ENCODE data around the gene VDAC1. TPM values are rescaled to one million over a fixed set of nuclear protein-coding genes. Genes with fewer than 3 reads are reported as not detected.

The VDAC1 gene
- total RNA-seq, 1 experiment from 2014 or later, result 395 TPM

DNA sequence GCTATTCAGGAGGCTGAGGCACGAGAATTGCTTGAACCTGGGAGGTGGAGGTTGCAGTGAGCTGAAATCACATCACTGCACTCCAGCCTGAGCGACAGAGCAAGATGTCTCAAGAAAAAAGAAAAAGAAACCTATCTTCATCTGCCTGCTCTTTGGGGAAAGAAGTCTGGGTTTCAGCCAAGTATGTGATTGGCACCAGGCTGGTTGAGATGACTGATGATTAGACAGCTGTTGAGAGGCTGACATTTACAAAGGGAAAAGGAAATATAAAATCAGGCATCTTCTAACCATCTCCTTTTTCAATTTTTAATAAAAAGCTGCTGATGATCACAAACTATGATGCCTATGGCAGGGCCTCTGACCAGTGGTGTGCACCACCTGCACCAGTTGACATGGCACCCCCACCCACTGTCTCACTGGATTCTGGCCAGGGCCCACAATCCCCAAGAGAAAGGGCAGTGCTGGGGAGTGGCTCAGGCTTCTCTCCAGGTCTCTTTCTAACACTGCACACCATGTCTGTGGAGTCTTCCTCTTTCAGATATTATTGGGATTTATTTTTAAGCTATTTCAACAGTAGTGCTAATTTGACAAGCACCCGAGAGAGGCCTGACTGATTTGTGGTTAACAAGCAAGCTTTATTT, 19.1 kb downstream of the VDAC1 start:
- POLR2A ChIA-PET, result interaction anchor here (1.6 kb wide), 1 partner anchor 10 kb away, joined by 4 read pairs; no protein-coding TSS in a partner anchor
- no peaks in the 10 kb centered on the region for H3K9me3 ChIP-seq (ENCODE audit: control insufficient read depth, insufficient read depth, low read depth, low read length)
- H3K27me3 ChIP-seq (ENCODE audit: control insufficient read depth, insufficient read depth, low read length), result no peaks in the 10 kb centered on the region
- H3K4me3 ChIP-seq (ENCODE audit: low read depth in 2 of 2, low read length in 2 of 2), result no peak overlapping the region
- TSS peak; percentile 36 for BruUV-seq (replicated peaks)
- DNase-seq (ENCODE audit: low read depth, low spot score) (no peak), ATAC-seq (no peak)
- CTCF ChIA-PET, result no interaction called here
- peaks cover 23% of the 10 kb centered on the region for H3K36me3 ChIP-seq (ENCODE audit: control insufficient read depth, insufficient read depth, low read length)
- TF ChIP-seq SIN3A (IDR thresholded peaks at IDR 0.05; ENCODE audit: borderline replicate concordance, insufficient read depth, low read depth, low read length) (no peak), CTCF (IDR thresholded peaks at IDR 0.05) (no peak), TCF7L2 (IDR thresholded peaks at IDR 0.05; ENCODE audit: low read depth, low read length) (no peak), REST (IDR thresholded peaks at IDR 0.05; ENCODE audit: insufficient read depth in 1 of 2, low read depth in 2 of 2, low read length in 1 of 2) (no peak), POLR2AphosphoS5 (IDR thresholded peaks at IDR 0.05; ENCODE audit: low read depth, low read length) (no peak)
- in situ Hi-C loops (cut with HindIII; ENCODE audit: low pct_unique_long_range_greater_than_20kb, low sequenced_read_pairs) (no loop called here), intact Hi-C loops (cut with micrococcal nuclease; ENCODE audit: unreplicated experiment) (no loop called here)
- H3K4me1 ChIP-seq (ENCODE audit: control insufficient read depth, insufficient read depth, low read length), result peaks cover 5% of the 10 kb centered on the region; the same call in 1 of the 2 replicates
- no peak overlapping the region for H3K27ac ChIP-seq (ENCODE audit: low read length)

DNA sequence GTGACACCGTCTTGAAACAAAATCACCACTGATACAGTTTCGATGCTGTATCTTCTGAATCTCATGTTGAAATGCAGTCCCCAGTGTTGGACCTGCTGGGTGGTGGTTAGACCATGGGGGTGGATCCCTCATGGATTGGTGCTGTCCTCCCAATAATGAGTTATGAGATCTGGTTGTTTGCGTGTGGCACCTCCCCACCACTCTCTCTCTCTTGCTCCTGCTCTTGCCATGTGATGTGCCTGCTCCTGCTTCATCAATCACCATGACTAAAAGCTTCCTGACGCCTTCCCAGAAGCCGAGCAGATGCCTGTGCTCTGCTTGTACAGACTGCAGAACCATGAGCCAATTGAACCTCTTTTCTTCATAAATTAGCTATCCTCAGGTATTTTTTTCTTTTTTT, 21.1 kb downstream of the VDAC1 start:
- BruUV-seq (replicated peaks), result no TSS peak
- DNase-seq (ENCODE audit: low read depth, low spot score) (no peak), ATAC-seq (no peak)
- in situ Hi-C loops (cut with HindIII; ENCODE audit: low pct_unique_long_range_greater_than_20kb, low sequenced_read_pairs) (no loop called here), intact Hi-C loops (cut with micrococcal nuclease; ENCODE audit: unreplicated experiment) (no loop called here)
- TF ChIP-seq POLR2AphosphoS5 (IDR thresholded peaks at IDR 0.05; ENCODE audit: low read depth, low read length) (no peak), REST (IDR thresholded peaks at IDR 0.05; ENCODE audit: insufficient read depth in 1 of 2, low read depth in 2 of 2, low read length in 1 of 2) (no peak), CTCF (IDR thresholded peaks at IDR 0.05) (no peak), SIN3A (IDR thresholded peaks at IDR 0.05; ENCODE audit: borderline replicate concordance, insufficient read depth, low read depth, low read length) (no peak), TCF7L2 (IDR thresholded peaks at IDR 0.05; ENCODE audit: low read depth, low read length) (no peak)
- peaks cover 19% of the 10 kb centered on the region for H3K36me3 ChIP-seq (ENCODE audit: control insufficient read depth, insufficient read depth, low read length)
- H3K9me3 ChIP-seq (ENCODE audit: control insufficient read depth, insufficient read depth, low read depth, low read length), result no peaks in the 10 kb centered on the region
- no peaks in the 10 kb centered on the region for H3K27me3 ChIP-seq (ENCODE audit: control insufficient read depth, insufficient read depth, low read length)
- peaks cover 5% of the 10 kb centered on the region; the same call in 1 of the 2 replicates for H3K4me1 ChIP-seq (ENCODE audit: control insufficient read depth, insufficient read depth, low read length)
- H3K4me3 ChIP-seq (ENCODE audit: low read depth in 2 of 2, low read length in 2 of 2), result no peak overlapping the region
- ChIA-PET CTCF (interaction anchor here (0.6 kb wide), 1 partner anchor 14 kb away, joined by 10 read pairs; no protein-coding TSS in a partner anchor), POLR2A (no interaction called here)
- no peak overlapping the region for H3K27ac ChIP-seq (ENCODE audit: low read length)
